Skeletal muscle tissue (tissue), 4 donors: Measurements from ENCODE around the gene TBCD. TPM values are rescaled to one million over a fixed set of nuclear protein-coding genes. Genes with fewer than 3 reads are reported as not detected.

ENCODE experiments used
- H3K27ac ChIP-seq: one replicate; pipeline ENCODE4 v1.7.0; 2013; ENCODE audit warnings: mild to moderate bottlenecking, low read depth, low read length, inconsistent platforms
- H3K27me3 ChIP-seq, 3 donors: one replicate each; pipeline ENCODE4 v1.7.0; 2013; ENCODE audit warnings: low read length in 3 of 3; ENCODE audit not compliant: control insufficient read depth in 3 of 3, insufficient read depth in 3 of 3
- H3K36me3 ChIP-seq, 3 donors: one replicate each; pipeline ENCODE4 v1.7.0; 2013; ENCODE audit warnings: low read length in 3 of 3; ENCODE audit not compliant: control insufficient read depth in 3 of 3, insufficient read depth in 3 of 3
- H3K4me1 ChIP-seq, 3 donors: one replicate each; pipeline ENCODE4 v1.7.0; 2013; ENCODE audit warnings: low read length in 3 of 3, mild to moderate bottlenecking in 3 of 3; ENCODE audit not compliant: control insufficient read depth in 3 of 3, insufficient read depth in 3 of 3
- H3K4me3 ChIP-seq, 3 donors: one replicate each; pipeline ENCODE4 v1.7.0; 2013; ENCODE audit warnings: low read length in 3 of 3
- H3K9ac ChIP-seq, 3 donors: one replicate each; pipeline ENCODE4 v1.7.0; 2013; ENCODE audit warnings: low read length in 3 of 3, mild to moderate bottlenecking in 3 of 3, moderate library complexity in 2 of 3, low read depth in 1 of 3
- H3K9me3 ChIP-seq, 3 donors: one replicate each; pipeline ENCODE4 v1.7.0; 2013; ENCODE audit warnings: low read length in 3 of 3; ENCODE audit not compliant: control insufficient read depth in 3 of 3
- total RNA-seq: library from RNA; depleted of rRNA; stranded (reverse); fragments of >200 nt; gene quantifications from one replicate; pipeline ENCODE4 v1.2.3, GENCODE V29; 2014
- donor health status: Osteomylitis.

Gene TBCD
- total RNA-seq, 1 donor from 2014 or later = 27.1 TPM

GRCh38 chr17:82915010-82915756 lies 163.3 kb downstream of the TBCD start:
- Histone ChIP-seq H3K27ac (no peak overlapping the region), H3K9ac (no peak overlapping the region), H3K4me3 (no peak overlapping the region), H3K27me3 (no peaks in the 10 kb centered on the region), H3K9me3 (no peaks in the 10 kb centered on the region), H3K36me3 (peaks cover 8 to 22% (median 12%) of the 10 kb centered on the region in 3 donors), H3K4me1 (peaks cover 10 to 24% (median 18%) of the 10 kb centered on the region in 3 donors)

GRCh38 chr17:82915757-82916027 lies 163.8 kb downstream of the TBCD start:
- Histone ChIP-seq H3K36me3 (peaks cover 8 to 22% (median 12%) of the 10 kb centered on the region in 3 donors), H3K27ac (no peak overlapping the region), H3K4me3 (no peak overlapping the region), H3K4me1 (peaks cover 10 to 24% (median 18%) of the 10 kb centered on the region in 3 donors), H3K27me3 (no peaks in the 10 kb centered on the region), H3K9me3 (no peaks in the 10 kb centered on the region), H3K9ac (no peak overlapping the region)

- Histone ChIP-seq H3K27ac (no peak overlapping the region), H3K27me3 (no peaks in the 10 kb centered on the region), H3K9ac (no peak overlapping the region), H3K9me3 (no peaks in the 10 kb centered on the region), H3K4me3 (no peak overlapping the region), H3K4me1 (peaks cover under 1 to 11% (median 9%) of the 10 kb centered on the region in 3 donors), H3K36me3 (peaks cover 8 to 22% (median 14%) of the 10 kb centered on the region in 3 donors)
Measured at GRCh38 chr17:82917699-82918345, 166.0 kb downstream of the TBCD start.

DNA sequence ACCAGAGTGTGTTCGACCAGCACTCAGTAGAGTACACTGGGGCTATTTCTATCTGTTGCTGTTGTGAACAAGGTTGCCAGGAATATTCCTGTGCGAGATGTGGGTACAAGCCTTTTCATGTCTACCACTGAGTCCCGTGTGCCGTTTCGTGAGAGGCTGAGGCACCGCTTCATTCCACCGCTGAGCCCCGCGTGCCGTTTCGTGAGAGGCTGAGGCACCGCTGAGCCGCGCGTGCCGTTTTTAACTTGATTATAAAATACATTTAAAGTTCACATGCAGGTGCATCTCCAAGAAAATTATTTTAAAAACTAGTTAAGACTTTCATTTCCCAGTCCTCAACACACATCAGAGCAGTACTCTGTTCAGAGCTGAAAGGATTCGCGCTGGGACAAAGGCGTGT lies 166.6 kb downstream of the TBCD start:
- H3K4me1 ChIP-seq = peaks cover 0 to 6% (median 6%) of the 10 kb centered on the region in 3 donors
- H3K36me3 ChIP-seq = peaks cover 8 to 25% (median 13%) of the 10 kb centered on the region in 3 donors
- no peaks in the 10 kb centered on the region for H3K9me3 ChIP-seq
- H3K27me3 ChIP-seq = no peaks in the 10 kb centered on the region
- no peak overlapping the region for H3K4me3 ChIP-seq
- no peak overlapping the region for H3K27ac ChIP-seq
- no peak overlapping the region for H3K9ac ChIP-seq

DNA sequence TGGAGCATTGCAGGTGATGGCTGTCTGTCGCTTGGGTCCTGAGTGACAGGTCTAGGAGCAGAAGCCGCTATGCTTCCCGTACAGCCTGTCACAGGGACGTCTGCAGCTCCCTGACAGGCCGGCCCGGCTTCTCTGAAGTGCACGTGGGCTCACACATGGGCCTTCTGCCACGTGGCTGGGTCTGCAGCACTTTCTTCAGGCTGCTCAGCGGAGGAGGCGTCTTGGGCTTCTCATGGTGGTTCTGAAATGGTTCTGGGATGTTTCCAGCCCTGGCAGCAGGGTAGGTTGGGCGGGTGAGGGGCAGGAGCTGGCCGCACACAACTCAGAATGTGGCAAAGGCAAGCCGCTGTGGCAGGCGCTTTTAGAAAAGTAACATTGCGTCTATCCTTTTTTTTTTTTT lies 168.3 kb downstream of the TBCD start:
- no peaks in the 10 kb centered on the region for H3K4me1 ChIP-seq
- no peaks in the 10 kb centered on the region for H3K9me3 ChIP-seq
- H3K27ac ChIP-seq = no peak overlapping the region
- no peak overlapping the region for H3K4me3 ChIP-seq
- no peak overlapping the region for H3K9ac ChIP-seq
- H3K27me3 ChIP-seq = no peaks in the 10 kb centered on the region
- H3K36me3 ChIP-seq = peaks cover 10 to 30% (median 15%) of the 10 kb centered on the region in 3 donors

DNA sequence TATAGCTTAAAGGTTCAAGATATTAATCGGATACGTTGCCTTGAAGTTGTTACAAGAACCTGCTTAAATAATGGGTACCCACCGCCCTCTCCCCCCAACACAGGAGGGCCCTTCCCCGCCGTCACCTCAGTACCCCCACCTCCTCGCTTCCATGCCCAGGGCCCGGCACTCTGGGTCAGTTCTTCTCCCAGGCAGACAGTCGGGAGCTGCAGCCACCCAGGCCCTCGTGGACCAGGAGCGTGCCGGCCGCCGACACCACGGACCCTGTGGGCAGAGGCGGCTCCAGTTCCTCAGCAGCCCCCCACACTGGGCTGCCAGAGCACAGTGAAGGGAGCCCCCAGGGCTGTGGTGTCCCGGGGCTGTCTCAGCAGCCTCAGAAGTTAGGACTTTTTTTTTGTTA lies 168.8 kb downstream of the TBCD start:
- peaks cover 9 to 32% (median 20%) of the 10 kb centered on the region in 3 donors for H3K36me3 ChIP-seq
- no peaks in the 10 kb centered on the region for H3K9me3 ChIP-seq
- H3K27me3 ChIP-seq = no peaks in the 10 kb centered on the region
- no peak overlapping the region for H3K4me3 ChIP-seq
- no peak overlapping the region for H3K9ac ChIP-seq
- no peaks in the 10 kb centered on the region for H3K4me1 ChIP-seq
- no peak overlapping the region for H3K27ac ChIP-seq

- Histone ChIP-seq H3K27ac (no peak overlapping the region), H3K9ac (no peak overlapping the region), H3K4me3 (no peak overlapping the region), H3K27me3 (no peaks in the 10 kb centered on the region), H3K9me3 (no peaks in the 10 kb centered on the region), H3K36me3 (peaks cover 11 to 31% (median 21%) of the 10 kb centered on the region in 3 donors), H3K4me1 (no peaks in the 10 kb centered on the region)
Measured at GRCh38 chr17:82921426-82921825, 169.6 kb downstream of the TBCD start.

DNA sequence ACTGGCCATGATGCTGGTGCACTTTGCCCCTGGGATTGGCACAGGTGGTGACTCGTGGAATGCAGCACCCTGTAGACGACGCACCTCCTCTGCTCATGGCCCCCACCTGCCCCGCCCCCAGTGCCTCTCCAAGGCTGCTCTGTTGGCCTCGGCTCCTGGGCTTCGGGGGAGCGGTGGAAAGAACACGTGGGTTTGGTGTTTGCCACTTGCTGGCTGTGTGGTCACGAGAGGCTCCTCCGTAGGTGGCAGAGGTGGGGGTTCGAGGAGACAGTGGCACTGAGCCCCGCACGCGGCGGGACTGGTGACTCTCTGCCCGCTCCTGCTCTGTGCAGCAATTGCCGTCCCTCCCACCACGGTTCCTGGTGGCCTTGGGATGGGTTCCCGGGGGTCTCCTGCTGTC lies 170.8 kb downstream of the TBCD start:
- Histone ChIP-seq H3K4me3 (no peak overlapping the region), H3K36me3 (peaks cover 23 to 43% (median 33%) of the 10 kb centered on the region in 3 donors), H3K9ac (no peak overlapping the region), H3K27me3 (no peaks in the 10 kb centered on the region), H3K4me1 (no peaks in the 10 kb centered on the region), H3K27ac (no peak overlapping the region), H3K9me3 (no peaks in the 10 kb centered on the region)

DNA sequence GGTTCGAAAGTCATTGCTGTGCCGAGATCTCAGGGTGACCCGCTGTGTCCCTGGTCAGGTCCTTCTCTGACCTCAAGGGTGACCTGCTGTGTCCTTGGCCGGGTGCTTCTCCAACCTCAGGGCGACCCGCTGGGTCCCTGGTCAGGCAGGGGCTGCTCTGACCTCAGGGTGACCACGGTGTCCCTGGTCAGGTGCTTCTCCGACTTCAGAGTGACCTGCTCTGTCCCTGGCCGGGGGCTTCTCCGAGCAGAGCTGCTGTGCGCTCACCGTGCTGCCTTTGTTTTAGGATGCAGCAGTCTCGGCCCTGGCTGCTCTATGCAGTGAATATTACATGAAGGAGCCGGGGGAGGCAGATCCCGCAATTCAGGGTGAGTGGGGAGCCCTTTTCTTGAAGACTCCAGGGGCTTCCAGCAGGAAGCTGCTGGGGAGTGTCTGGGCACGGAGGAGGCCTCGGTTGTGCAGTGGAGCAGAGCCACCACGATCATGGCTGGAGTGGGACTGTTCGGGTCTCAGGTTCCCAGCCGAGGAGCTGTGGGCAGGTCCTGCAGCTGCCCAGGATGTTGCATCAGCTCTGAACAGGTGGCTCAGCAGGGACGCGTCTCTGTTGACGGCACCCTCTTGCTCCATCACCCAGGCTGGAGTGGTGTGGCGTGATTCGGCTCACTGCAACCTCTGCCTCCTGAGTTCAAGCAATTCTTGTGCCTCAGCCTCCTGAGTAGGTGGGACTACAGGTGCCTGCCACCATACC lies 171.7 kb downstream of the TBCD start:
- Histone ChIP-seq H3K9ac (no peak overlapping the region), H3K4me1 (no peaks in the 10 kb centered on the region), H3K4me3 (no peak overlapping the region), H3K27ac (no peak overlapping the region), H3K36me3 (peaks cover 25 to 49% (median 37%) of the 10 kb centered on the region in 3 donors), H3K9me3 (no peaks in the 10 kb centered on the region), H3K27me3 (no peaks in the 10 kb centered on the region)

DNA sequence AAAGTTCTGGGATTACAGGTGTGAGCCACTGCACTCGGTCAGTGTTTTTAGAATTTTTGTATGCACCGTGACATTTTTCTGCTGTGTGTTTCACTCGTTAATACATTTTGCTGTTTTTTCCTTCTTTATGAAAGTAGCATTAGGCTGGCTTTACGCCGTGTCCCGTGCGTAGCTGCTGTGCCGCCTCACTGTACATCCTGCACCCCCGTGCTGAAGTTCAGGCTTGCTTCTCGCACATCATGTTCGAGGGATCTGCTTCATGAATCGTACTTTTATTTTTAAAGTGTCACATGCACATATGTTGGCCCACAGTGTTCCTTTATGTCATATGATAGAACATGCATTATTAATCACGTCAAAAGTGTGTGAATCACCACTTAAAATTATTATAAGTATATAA lies 172.3 kb downstream of the TBCD start:
- Histone ChIP-seq H3K9ac (no peak overlapping the region), H3K27me3 (no peaks in the 10 kb centered on the region), H3K27ac (no peak overlapping the region), H3K36me3 (peaks cover 32 to 56% (median 44%) of the 10 kb centered on the region in 3 donors), H3K9me3 (no peaks in the 10 kb centered on the region), H3K4me1 (no peaks in the 10 kb centered on the region), H3K4me3 (no peak overlapping the region)
